RWPE2 (cell line): ENCODE results near the gene ATPAF1.

Experiments
- ATAC-seq: fragments of 200-7000 bp; cut with Tn5 transposase; 3 replicates; pipeline ENCODE4 v1.9.1; 2021; ENCODE audit warnings: low read depth
- DNase-seq: peaks from one replicate; pipeline ENCODE4 v3.0.0-alpha.2; 2020; ENCODE audit warnings: low spot score
- H3K27ac ChIP-seq: fragments of 450-650 bp; 2 replicates; pipeline ENCODE4 v1.5.1; 2017; ENCODE audit warnings: mild to moderate bottlenecking; ENCODE audit not compliant: poor library complexity, severe bottlenecking
- H3K27me3 ChIP-seq: fragments of 250-450 bp; sonication (Bioruptor Pico); 2 replicates; pipeline ENCODE4 v1.5.1; 2021; ENCODE audit warnings: mild to moderate bottlenecking, moderate library complexity; ENCODE audit not compliant: insufficient read depth, poor library complexity, severe bottlenecking
- H3K36me3 ChIP-seq: fragments of 250-450 bp; sonication (Bioruptor Pico); 2 replicates; pipeline ENCODE4 v1.5.1; 2020; ENCODE audit warnings: low read depth, mild to moderate bottlenecking, moderate library complexity
- H3K4me1 ChIP-seq: fragments of 250-450 bp; sonication (Bioruptor Pico); 2 replicates; pipeline ENCODE4 v1.5.1; 2021; ENCODE audit warnings: mild to moderate bottlenecking, moderate library complexity; ENCODE audit not compliant: insufficient read depth, poor library complexity, severe bottlenecking
- H3K4me3 ChIP-seq: fragments of 250-450 bp; sonication (Bioruptor Pico); 2 replicates; pipeline ENCODE4 v1.5.1; 2021; ENCODE audit warnings: mild to moderate bottlenecking, moderate library complexity; ENCODE audit not compliant: severe bottlenecking
- H3K9me3 ChIP-seq: fragments of 250-450 bp; sonication (Bioruptor Pico); 2 replicates; pipeline ENCODE4 v1.5.1; 2021; ENCODE audit warnings: mild to moderate bottlenecking, moderate library complexity; ENCODE audit not compliant: severe bottlenecking
- CTCF ChIP-seq: fragments of 450-650 bp; IDR thresholded peaks from one replicate; pipeline ENCODE4 v1.5.1; 2017; ENCODE audit warnings: mild to moderate bottlenecking, moderate library complexity; ENCODE audit not compliant: poor library complexity, severe bottlenecking

Gene ATPAF1

GRCh38 chr1:46679789-46680573, 11.8 kb upstream of the ATPAF1 start:
- Histone ChIP-seq H3K27me3 (no peaks in the 10 kb centered on the region), H3K9me3 (no peaks in the 10 kb centered on the region), H3K4me3 (no peak overlapping the region), H3K27ac (no peak overlapping the region), H3K4me1 (no peaks in the 10 kb centered on the region), H3K36me3 (peaks cover 80% of the 10 kb centered on the region)
- ATAC-seq (no peak), DNase-seq (no peak)
- TF ChIP-seq CTCF = no peak

GRCh38 chr1:46677339-46677738, 9.2 kb upstream of the ATPAF1 start:
- Histone ChIP-seq H3K4me3 (no peak overlapping the region), H3K36me3 (peaks cover 54% of the 10 kb centered on the region), H3K27ac (no peak overlapping the region), H3K27me3 (no peaks in the 10 kb centered on the region), H3K9me3 (no peaks in the 10 kb centered on the region), H3K4me1 (no peaks in the 10 kb centered on the region)
- ATAC-seq (no peak), DNase-seq (no peak)
- TF ChIP-seq CTCF = no peak

- no peak for TF ChIP-seq CTCF
- Histone ChIP-seq H3K36me3 (peaks cover 49% of the 10 kb centered on the region), H3K4me1 (no peaks in the 10 kb centered on the region), H3K4me3 (no peak overlapping the region), H3K27ac (no peak overlapping the region), H3K9me3 (no peaks in the 10 kb centered on the region), H3K27me3 (no peaks in the 10 kb centered on the region)
- no peak for DNase-seq
- no peak for ATAC-seq
Observed at GRCh38 chr1:46676531-46676930, 8.4 kb upstream of the ATPAF1 start.

- no peaks in the 10 kb centered on the region for H3K9me3 ChIP-seq
- no peak for TF ChIP-seq CTCF
- H3K4me1 ChIP-seq = no peaks in the 10 kb centered on the region
- H3K27ac ChIP-seq = no peak overlapping the region
- H3K27me3 ChIP-seq = no peaks in the 10 kb centered on the region
- H3K36me3 ChIP-seq = peaks cover 43% of the 10 kb centered on the region
- ATAC-seq (no peak), DNase-seq (no peak)
- H3K4me3 ChIP-seq = no peak overlapping the region
Observed at GRCh38 chr1:46675549-46676314, 7.6 kb upstream of the ATPAF1 start.
